ENCODE results near the gene FKBP1A.
A peak's percentile ranks its signal among the peaks of the same experiment; 100 is the strongest.

The FKBP1A gene

DNA sequence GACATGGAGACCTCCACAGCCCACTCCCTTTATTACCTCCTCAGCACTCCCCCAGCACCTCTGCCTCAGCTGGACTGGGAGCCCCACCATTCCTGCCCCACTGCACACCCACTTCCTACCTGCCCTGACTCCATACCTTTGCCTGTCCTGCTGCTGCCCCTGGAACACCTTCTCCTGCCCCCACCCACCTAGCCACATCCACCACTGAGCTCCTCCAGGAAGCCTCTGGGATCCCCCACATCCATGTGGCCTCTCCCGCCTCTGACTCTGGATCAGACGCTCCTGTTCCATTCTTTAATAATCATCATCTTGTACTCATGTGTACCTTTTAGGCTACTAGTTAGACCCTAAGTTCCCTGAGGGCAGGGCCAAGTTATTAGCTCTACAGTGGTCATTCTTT lies 61.8 kb downstream of the FKBP1A start:
- no peak for FAIRE-seq

DNA sequence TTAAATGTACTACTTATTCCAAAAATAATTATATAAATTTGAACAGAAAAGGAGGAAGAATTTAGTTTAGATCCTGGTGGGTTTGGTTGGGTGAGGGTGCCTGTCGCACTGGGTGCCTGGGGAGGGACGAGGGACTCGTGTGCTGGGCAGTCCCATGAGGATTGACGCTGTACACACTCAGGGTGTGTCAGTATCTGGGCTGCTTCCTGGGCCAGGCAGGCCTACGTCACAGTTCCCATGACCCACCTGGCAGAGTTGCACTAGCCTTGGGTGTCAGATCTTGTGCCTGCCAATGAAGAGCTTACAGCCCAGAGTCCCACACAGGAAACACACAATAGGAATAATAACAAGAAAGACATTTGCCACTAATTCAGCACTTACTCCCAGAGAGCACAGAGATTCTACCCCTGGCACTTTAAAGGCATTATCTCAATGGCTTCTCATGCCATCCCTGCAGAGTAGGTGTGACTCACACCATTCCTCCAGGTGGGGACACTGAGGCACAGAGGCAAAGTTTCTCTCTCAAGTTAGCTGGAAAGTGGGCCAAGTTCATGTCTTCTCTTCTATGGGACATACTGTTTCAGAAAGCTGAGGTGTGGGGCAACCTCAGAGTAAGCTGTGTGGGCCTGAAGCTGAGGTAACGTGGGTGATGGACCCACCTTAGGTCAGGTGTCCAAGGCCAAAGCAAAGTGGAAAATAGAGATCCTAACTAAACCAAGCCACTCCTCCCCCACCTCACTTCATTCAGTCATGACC lies 62.6 kb downstream of the FKBP1A start:
- no peak for FAIRE-seq

DNA sequence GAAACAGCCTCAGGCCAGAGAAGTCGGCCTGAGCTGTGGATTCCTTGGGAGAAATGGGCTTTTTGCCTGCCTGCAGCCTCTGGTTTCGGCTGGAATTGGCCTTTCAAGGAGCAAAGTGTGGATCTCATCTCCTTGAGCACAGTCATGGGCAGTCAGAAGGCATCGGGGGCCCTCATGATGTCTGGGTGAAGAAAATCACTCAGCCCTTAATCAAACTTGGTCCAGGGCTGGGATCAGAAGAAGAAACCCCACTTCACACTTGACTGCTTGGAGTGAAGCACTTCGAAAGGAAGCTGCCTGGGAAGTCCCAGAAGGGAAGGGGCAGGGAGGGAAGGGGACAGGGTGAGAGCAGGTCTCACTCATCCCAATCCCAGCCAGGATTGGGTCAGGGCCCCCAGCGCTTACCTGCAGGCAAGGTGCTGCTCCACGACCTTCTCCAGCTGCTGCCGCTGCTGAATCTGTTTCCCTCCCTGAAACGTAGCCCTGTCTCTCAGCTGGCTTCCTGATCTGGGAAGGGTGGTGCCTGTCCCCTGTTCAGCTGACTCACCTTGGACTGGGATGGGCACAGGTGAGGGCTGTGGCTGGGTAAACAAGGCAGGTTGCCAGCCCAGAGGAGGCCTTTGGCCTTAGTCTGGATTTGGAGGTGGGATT lies 64.0 kb downstream of the FKBP1A start, which contains the start of gene SDCBP2:
TSS of gene SDCBP2 (minus strand) at position 460 of the 651 bp plus-strand sequence. CDS start 8,723 bp downstream, outside the sequence.
- no peak for FAIRE-seq

- FAIRE-seq: no peak
Measured at GRCh38 chr20:1327827-1328679, 64.8 kb downstream of the FKBP1A start.

GRCh38 chr20:1327241-1327653 lies 65.6 kb downstream of the FKBP1A start:
- FAIRE-seq: no peak

- FAIRE-seq: no peak
Measured at GRCh38 chr20:1326031-1326930, 66.6 kb downstream of the FKBP1A start.

GRCh38 chr20:1325173-1326030 lies 67.5 kb downstream of the FKBP1A start:
- FAIRE-seq: peak; percentile 92

- FAIRE-seq: no peak
Measured at GRCh38 chr20:1324598-1325172, 68.2 kb downstream of the FKBP1A start.

GRCh38 chr20:1323830-1324597 lies 68.8 kb downstream of the FKBP1A start:
- FAIRE-seq: no peak

- no peak for FAIRE-seq
Measured at GRCh38 chr20:1323256-1323655, 69.6 kb downstream of the FKBP1A start.

GRCh38 chr20:1322511-1323245 lies 70.2 kb downstream of the FKBP1A start:
- FAIRE-seq: no peak

DNA sequence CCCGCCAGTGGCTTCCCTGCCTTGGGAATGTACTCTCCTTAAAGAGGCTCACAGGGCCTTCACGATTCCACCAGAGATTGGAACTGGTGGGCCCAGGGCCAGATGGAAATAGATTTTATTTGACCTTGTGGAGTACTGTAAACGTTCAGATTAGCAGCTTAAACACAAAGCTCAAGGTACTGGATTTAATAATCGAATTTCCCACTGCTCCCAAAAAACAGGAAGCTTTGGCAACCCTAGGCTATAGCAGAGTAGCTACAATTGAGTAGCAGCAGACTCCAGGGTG lies 71.3 kb downstream of the FKBP1A start:
- FAIRE-seq: no peak

- FAIRE-seq: no peak
Measured at GRCh38 chr20:1320902-1321653, 71.8 kb downstream of the FKBP1A start.

GRCh38 chr20:1320016-1320415 lies 72.8 kb downstream of the FKBP1A start:
- no peak for FAIRE-seq

- FAIRE-seq: no peak
Measured at GRCh38 chr20:1319462-1319861, 73.4 kb downstream of the FKBP1A start.

DNA sequence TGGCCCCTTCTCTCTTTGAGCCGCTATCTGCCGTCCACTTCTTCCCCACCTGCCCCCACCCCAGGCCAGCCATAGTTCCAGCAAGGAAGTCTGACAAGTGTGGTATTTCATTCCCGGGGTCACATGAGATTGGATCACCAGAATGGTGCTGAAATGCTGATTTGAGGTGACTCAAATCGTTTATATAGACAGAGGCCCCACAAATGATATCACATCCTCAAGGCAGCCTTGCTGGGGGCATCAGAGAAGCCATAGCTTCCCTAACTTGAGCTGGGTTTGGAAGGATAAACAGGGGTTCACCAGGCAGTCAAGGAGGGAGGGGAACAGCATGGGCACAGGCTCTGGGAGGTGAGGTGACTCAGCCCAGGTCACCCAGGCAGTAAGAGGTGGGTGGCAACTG lies 73.8 kb downstream of the FKBP1A start:
- no peak for FAIRE-seq

Data from A204.1 (cell line).